H9 (cell line): ENCODE measurements around the gene MBOAT2. TPM values are rescaled to one million over a fixed set of nuclear protein-coding genes. Genes with fewer than 3 reads are reported as not detected.

Experiments used
- DNase-seq: peaks from one replicate; pipeline ENCODE4 v3.0.0-alpha.2; 2017
- H2AFZ ChIP-seq: one replicate; pipeline ENCODE4 v1.6.1; 2013; ENCODE audit warnings: mild to moderate bottlenecking, low read length, control low read depth, moderate library complexity
- H2AK5ac ChIP-seq: 2 replicates; pipeline ENCODE4 v1.6.1; 2013; ENCODE audit warnings: low read length, control low read depth, mixed read lengths; ENCODE audit not compliant: insufficient read length
- H2BK120ac ChIP-seq: one replicate; pipeline ENCODE4 v1.6.1; 2013; ENCODE audit warnings: low read depth, mild to moderate bottlenecking, low read length, control low read depth, inconsistent platforms; ENCODE audit not compliant: poor library complexity, severe bottlenecking
- H2BK12ac ChIP-seq: 2 replicates; pipeline ENCODE4 v1.6.1; 2013; ENCODE audit warnings: low read length, control low read depth, mixed read lengths, low read depth; ENCODE audit not compliant: insufficient read length
- H2BK15ac ChIP-seq: 2 replicates; pipeline ENCODE4 v1.6.1; 2013; ENCODE audit warnings: low read depth, low read length, control low read depth
- H2BK20ac ChIP-seq: one replicate; pipeline ENCODE4 v1.6.1; 2013; ENCODE audit warnings: low read depth, mild to moderate bottlenecking, low read length, control low read depth, inconsistent platforms; ENCODE audit not compliant: poor library complexity, severe bottlenecking
- H2BK5ac ChIP-seq: 2 replicates; pipeline ENCODE4 v1.6.1; 2013; ENCODE audit warnings: low read length, control low read depth, mixed read lengths; ENCODE audit not compliant: insufficient read length
- H3K14ac ChIP-seq: 2 replicates; pipeline ENCODE4 v1.6.1; 2013; ENCODE audit warnings: low read length, control low read depth; ENCODE audit not compliant: insufficient read depth
- H3K18ac ChIP-seq: 2 replicates; pipeline ENCODE4 v1.6.1; 2013; ENCODE audit warnings: low read depth, mild to moderate bottlenecking, mixed read lengths, low read length, control low read depth; ENCODE audit not compliant: insufficient read length
- H3K23ac ChIP-seq: 2 replicates; pipeline ENCODE4 v1.6.1; 2013; ENCODE audit warnings: low read length, control low read depth, mixed read lengths, low read depth; ENCODE audit not compliant: insufficient read length
- H3K23me2 ChIP-seq: 2 replicates; pipeline ENCODE4 v1.6.1; 2013; ENCODE audit warnings: low read depth, mild to moderate bottlenecking, mixed read lengths, low read length, control low read depth; ENCODE audit not compliant: insufficient read length, poor library complexity, severe bottlenecking
- H3K27ac ChIP-seq: 2 replicates; pipeline ENCODE4 v1.5.1; 2013; ENCODE audit warnings: low read length, control low read depth, mixed read lengths, low read depth; ENCODE audit not compliant: insufficient read length
- H3K27me3 ChIP-seq: 2 replicates; pipeline ENCODE4 v1.6.1; 2013; ENCODE audit warnings: low read length, control low read depth, inconsistent platforms; ENCODE audit not compliant: insufficient read depth
- H3K4ac ChIP-seq: 2 replicates; pipeline ENCODE4 v1.6.1; 2013; ENCODE audit warnings: low read depth, mild to moderate bottlenecking, control low read depth, inconsistent platforms, low read length, moderate library complexity
- H3K4me1 ChIP-seq: 2 replicates; pipeline ENCODE4 v1.6.1; 2013; ENCODE audit warnings: low read length, control low read depth, inconsistent platforms; ENCODE audit not compliant: insufficient read depth
- H3K4me2 ChIP-seq: 2 replicates; pipeline ENCODE4 v1.6.1; 2013; ENCODE audit warnings: low read length, control low read depth, mixed read lengths; ENCODE audit not compliant: insufficient read length, insufficient read depth
- H3K56ac ChIP-seq: 2 replicates; pipeline ENCODE4 v1.6.1; 2013; ENCODE audit warnings: low read depth, mild to moderate bottlenecking, mixed read lengths, low read length, control low read depth; ENCODE audit not compliant: insufficient read length
- H3K79me1 ChIP-seq: 2 replicates; pipeline ENCODE4 v1.6.1; 2013; ENCODE audit warnings: low read depth, mild to moderate bottlenecking, moderate library complexity, low read length, control low read depth, inconsistent platforms; ENCODE audit not compliant: insufficient read depth, poor library complexity, severe bottlenecking
- H3K79me2 ChIP-seq: 2 replicates; pipeline ENCODE4 v1.6.1; 2013; ENCODE audit warnings: low read length, control low read depth, inconsistent platforms; ENCODE audit not compliant: insufficient read depth
- H3K9ac ChIP-seq: 2 replicates; pipeline ENCODE4 v1.6.1; 2013; ENCODE audit warnings: low read length, control low read depth, mixed read lengths; ENCODE audit not compliant: insufficient read length; ENCODE audit errors: extremely low read depth
- H3K9me3 ChIP-seq: one replicate; pipeline ENCODE4 v1.6.1; 2013; ENCODE audit warnings: low read depth, low read length, inconsistent platforms; ENCODE audit not compliant: control insufficient read depth
- H3T11ph ChIP-seq: one replicate; pipeline ENCODE4 v1.6.1; 2013; ENCODE audit warnings: mild to moderate bottlenecking, low read length, control low read depth, inconsistent platforms
- H4K20me1 ChIP-seq: one replicate; pipeline ENCODE4 v1.6.1; 2013; ENCODE audit not compliant: control insufficient read depth, insufficient read length, insufficient read depth
- H4K5ac ChIP-seq: 2 replicates; pipeline ENCODE4 v1.6.1; 2013; ENCODE audit warnings: low read depth, mild to moderate bottlenecking, mixed read lengths, low read length, control low read depth; ENCODE audit not compliant: insufficient read length
- H4K8ac ChIP-seq: replicated peaks from 2 replicates; pipeline ENCODE4 v1.6.1; 2013; ENCODE audit warnings: low read length, control low read depth, mixed read lengths, low read depth; ENCODE audit not compliant: insufficient read length
- H4K91ac ChIP-seq: 2 replicates; pipeline ENCODE4 v1.6.1; 2013; ENCODE audit warnings: low read depth, mild to moderate bottlenecking, moderate library complexity, mixed read lengths, low read length, control low read depth; ENCODE audit not compliant: insufficient read length
- H3K27ac Mint-ChIP-seq, 3 experiments: 2 replicates in 2 of 3; 3 replicates in 1 of 3; pipeline ENCODE4 v1.8.0; 2020 to 2021; ENCODE audit warnings: mixed read lengths in 3 of 3, mild to moderate bottlenecking in 1 of 3, moderate library complexity in 1 of 3
- H3K27me3 Mint-ChIP-seq: 2 replicates; pipeline ENCODE4 v1.8.0; 2021; ENCODE audit warnings: low read depth, mild to moderate bottlenecking, moderate library complexity, mixed read lengths
- H3K36me3 Mint-ChIP-seq, 3 experiments: 2 replicates in 2 of 3; 3 replicates in 1 of 3; pipeline ENCODE4 v1.8.0; 2020 to 2021; ENCODE audit warnings: low read depth in 3 of 3, mixed read lengths in 3 of 3; ENCODE audit not compliant: insufficient read depth in 1 of 3
- H3K4me1 Mint-ChIP-seq, 2 experiments: 2 replicates each; pipeline ENCODE4 v1.8.0; 2020; ENCODE audit warnings: mixed read lengths in 2 of 2
- H3K4me3 Mint-ChIP-seq, 2 experiments: 2 replicates in 1 of 2; 3 replicates in 1 of 2; pipeline ENCODE4 v1.8.0; 2020 to 2021; ENCODE audit warnings: mild to moderate bottlenecking in 2 of 2, mixed read lengths in 2 of 2, moderate library complexity in 1 of 2
- H3K9me3 Mint-ChIP-seq, 2 experiments: 2 replicates in 1 of 2; 3 replicates in 1 of 2; pipeline ENCODE4 v1.8.0; 2020; ENCODE audit warnings: mild to moderate bottlenecking in 2 of 2, mixed read lengths in 2 of 2, moderate library complexity in 1 of 2
- WGBS: extraction: QIAGEN DNeasy Blood & Tissue Kit; methylation state at CpG from one replicate; pipeline ENCODE4 v1.1.7; 2013; ENCODE audit warnings: missing lambda C conversion rate, low lambda C conversion rate, mixed read lengths; ENCODE audit not compliant: insufficient read length; ENCODE audit errors: extremely low coverage; 5-methylcytosine and 5-hydroxymethylcytosine counted together
- total RNA-seq: library from RNA; stranded (reverse); gene quantifications from 2 replicates; pipeline ENCODE4 v1.2.1, GENCODE V29; 2021
- TF ChIP-seq, protein P1 (sequence below): fragments of 200-600 bp; sonication (generic); conservative IDR thresholded peaks from 3 replicates; pipeline ENCODE4 v1.8.0; 2021; ENCODE audit warnings: antibody characterized with exemption, mild to moderate bottlenecking

Gene MBOAT2
- total RNA-seq, 1 experiment from 2014 or later: 20.2 TPM

DNA sequence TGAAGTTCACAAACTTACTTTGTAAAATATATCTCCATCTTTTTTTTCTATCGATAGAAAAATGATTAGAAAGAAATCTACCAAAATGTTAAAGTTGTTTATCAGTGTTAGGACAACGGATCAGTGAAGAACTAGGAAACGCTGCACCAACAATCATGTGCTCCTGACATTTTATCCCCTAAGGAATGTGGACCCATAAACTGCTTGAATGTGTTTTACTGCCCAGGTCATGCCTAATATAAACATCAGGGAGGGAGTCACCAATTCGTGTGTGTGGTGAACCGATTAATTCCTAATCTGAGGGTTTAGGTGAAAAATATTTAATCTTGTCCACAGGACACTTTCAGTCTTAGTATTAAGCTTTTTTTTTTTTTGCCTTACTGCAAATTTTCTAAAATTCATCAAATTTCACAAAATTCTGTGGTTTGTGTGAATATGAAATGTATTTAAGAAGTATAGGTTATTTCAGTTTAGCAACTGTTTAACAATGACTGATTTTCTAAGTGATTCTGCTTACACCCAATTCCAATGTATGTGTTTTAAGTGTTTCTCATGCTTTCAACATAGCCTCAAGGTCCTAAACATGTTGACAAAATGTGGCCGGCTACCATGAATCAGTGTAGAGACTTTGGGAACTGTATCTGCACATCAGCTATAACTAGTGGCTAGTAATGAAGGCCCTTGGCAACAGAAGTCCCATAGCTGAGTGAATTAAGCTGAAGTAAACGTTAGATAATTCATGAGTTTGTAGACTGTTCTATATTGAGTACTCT lies 155.0 kb downstream of the MBOAT2 start:
- H3T11ph ChIP-seq: no peak overlapping the region
- no peak overlapping the region for H2BK5ac ChIP-seq
- no peaks in the 10 kb centered on the region for H3K9me3 ChIP-seq
- no peak overlapping the region for H2AFZ ChIP-seq
- H3K79me1 ChIP-seq: no peaks in the 10 kb centered on the region
- H3K23ac ChIP-seq: no peak overlapping the region
- no peak overlapping the region for H2AK5ac ChIP-seq
- no peak overlapping the region for H4K5ac ChIP-seq
- no peak overlapping the region for H3K9ac ChIP-seq
- no peak overlapping the region for H3K4ac ChIP-seq
- H3K27me3 ChIP-seq: no peaks in the 10 kb centered on the region
- TF ChIP-seq, protein P1, sequence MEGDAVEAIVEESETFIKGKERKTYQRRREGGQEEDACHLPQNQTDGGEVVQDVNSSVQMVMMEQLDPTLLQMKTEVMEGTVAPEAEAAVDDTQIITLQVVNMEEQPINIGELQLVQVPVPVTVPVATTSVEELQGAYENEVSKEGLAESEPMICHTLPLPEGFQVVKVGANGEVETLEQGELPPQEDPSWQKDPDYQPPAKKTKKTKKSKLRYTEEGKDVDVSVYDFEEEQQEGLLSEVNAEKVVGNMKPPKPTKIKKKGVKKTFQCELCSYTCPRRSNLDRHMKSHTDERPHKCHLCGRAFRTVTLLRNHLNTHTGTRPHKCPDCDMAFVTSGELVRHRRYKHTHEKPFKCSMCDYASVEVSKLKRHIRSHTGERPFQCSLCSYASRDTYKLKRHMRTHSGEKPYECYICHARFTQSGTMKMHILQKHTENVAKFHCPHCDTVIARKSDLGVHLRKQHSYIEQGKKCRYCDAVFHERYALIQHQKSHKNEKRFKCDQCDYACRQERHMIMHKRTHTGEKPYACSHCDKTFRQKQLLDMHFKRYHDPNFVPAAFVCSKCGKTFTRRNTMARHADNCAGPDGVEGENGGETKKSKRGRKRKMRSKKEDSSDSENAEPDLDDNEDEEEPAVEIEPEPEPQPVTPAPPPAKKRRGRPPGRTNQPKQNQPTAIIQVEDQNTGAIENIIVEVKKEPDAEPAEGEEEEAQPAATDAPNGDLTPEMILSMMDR: no peak
- DNase-seq: no peak
- Mint-ChIP-seq H3K9me3 (no peaks in the 10 kb centered on the region), H3K27ac (no peak overlapping the region), H3K4me3 (no peak overlapping the region), H3K36me3 (no peaks in the 10 kb centered on the region), H3K4me1 (no peaks in the 10 kb centered on the region), H3K27me3 (no peaks in the 10 kb centered on the region; the same call in none of the 2 replicates)
- H3K79me2 ChIP-seq: no peaks in the 10 kb centered on the region
- H2BK12ac ChIP-seq: no peak overlapping the region
- H3K18ac ChIP-seq: no peak overlapping the region
- H2BK20ac ChIP-seq: no peak overlapping the region
- no peaks in the 10 kb centered on the region for H3K4me1 ChIP-seq
- no peaks in the 10 kb centered on the region for H4K20me1 ChIP-seq
- WGBS: no CpG with 5 or more reads among the region's 7 CpGs
- H3K14ac ChIP-seq: no peak overlapping the region
- no peak overlapping the region for H3K4me2 ChIP-seq
- H3K56ac ChIP-seq: no peak overlapping the region
- H4K8ac ChIP-seq: no peak overlapping the region
- no peak overlapping the region for H3K27ac ChIP-seq
- H3K23me2 ChIP-seq: no peaks in the 10 kb centered on the region
- no peak overlapping the region for H4K91ac ChIP-seq
- H2BK120ac ChIP-seq: no peak overlapping the region
- H2BK15ac ChIP-seq: no peak overlapping the region
